GM18519 (cell line): Measurements from ENCODE around the gene RCOR2.
A peak's percentile ranks its signal among the peaks of the same experiment; 100 is the strongest.
"Not testable (repeated sequence)": the region's sequence is repeated elsewhere in the genome, so short reads cannot be mapped to it uniquely, and the experiment has no call there.

Experiments
- ATAC-seq: cut with Tn5 transposase; IDR thresholded peaks from one replicate; pipeline ENCODE4 v1.9.1; 2021; ENCODE audit warnings: mild to moderate bottlenecking, moderate library complexity; ENCODE audit not compliant: unreplicated experiment, low FRiP score

Gene RCOR2

GRCh38 chr11:63916837-63917691, at the start of gene RCOR2:
RCOR2 (minus strand) TSS chr11:63917164; CDS start chr11:63916456, 708 bp downstream.
- no peak for ATAC-seq

- ATAC-seq: no peak
Observed at GRCh38 chr11:63966444-63966843, 49.5 kb upstream of the RCOR2 start.

GRCh38 chr11:63963895-63964294, 46.9 kb upstream of the RCOR2 start:
- not testable (repeated sequence) for ATAC-seq

GRCh38 chr11:63961608-63962412, 44.8 kb upstream of the RCOR2 start:
- ATAC-seq: no peak

- no peak for ATAC-seq
Observed at GRCh38 chr11:63958008-63958407, 41.0 kb upstream of the RCOR2 start.

GRCh38 chr11:63952570-63952969, 35.6 kb upstream of the RCOR2 start:
- ATAC-seq: no peak

GRCh38 chr11:63951779-63952536, 35.0 kb upstream of the RCOR2 start:
- no peak for ATAC-seq

- ATAC-seq: no peak
Observed at GRCh38 chr11:63945477-63946163, 28.7 kb upstream of the RCOR2 start.

- no peak for ATAC-seq
Observed at GRCh38 chr11:63944987-63945386, 28.0 kb upstream of the RCOR2 start.

GRCh38 chr11:63942803-63943202, 25.8 kb upstream of the RCOR2 start:
- ATAC-seq: no peak

GRCh38 chr11:63941901-63942300, 24.9 kb upstream of the RCOR2 start:
- ATAC-seq: no peak

GRCh38 chr11:63940786-63941185, 23.8 kb upstream of the RCOR2 start:
- ATAC-seq: no peak

GRCh38 chr11:63939397-63939891, 22.5 kb upstream of the RCOR2 start:
- no peak for ATAC-seq

GRCh38 chr11:63938479-63939396, 21.8 kb upstream of the RCOR2 start, which contains the start of gene NAA40:
NAA40 (plus strand) TSS chr11:63939002; CDS start chr11:63939097, 95 bp downstream.
- ATAC-seq: peak; percentile 81

- peak; percentile 19 for ATAC-seq
Observed at GRCh38 chr11:63937713-63938478, 20.9 kb upstream of the RCOR2 start.

- no peak for ATAC-seq
Observed at GRCh38 chr11:63933459-63933858, 16.5 kb upstream of the RCOR2 start.

- ATAC-seq: no peak
Observed at GRCh38 chr11:63931876-63932275, 14.9 kb upstream of the RCOR2 start.

- no peak for ATAC-seq
Observed at GRCh38 chr11:63931045-63931444, 14.1 kb upstream of the RCOR2 start.
